PC-3 (cell line): ENCODE results near the gene TRMO.

ENCODE experiments used
- EZH2 ChIP-seq: fragments of 300-600 bp; sonication (generic); IDR thresholded peaks from one replicate; pipeline ENCODE4 v1.6.1; 2017; ENCODE audit warnings: antibody characterized with exemption, mild to moderate bottlenecking, low read length; ENCODE audit not compliant: unreplicated experiment
- TF ChIP-seq, protein P1 (sequence below): fragments of 300-600 bp; sonication (generic); conservative IDR thresholded peaks from 2 replicates; pipeline ENCODE4 v1.5.1; 2017; ENCODE audit warnings: antibody characterized with exemption, low read depth, mild to moderate bottlenecking, low read length

DNA sequence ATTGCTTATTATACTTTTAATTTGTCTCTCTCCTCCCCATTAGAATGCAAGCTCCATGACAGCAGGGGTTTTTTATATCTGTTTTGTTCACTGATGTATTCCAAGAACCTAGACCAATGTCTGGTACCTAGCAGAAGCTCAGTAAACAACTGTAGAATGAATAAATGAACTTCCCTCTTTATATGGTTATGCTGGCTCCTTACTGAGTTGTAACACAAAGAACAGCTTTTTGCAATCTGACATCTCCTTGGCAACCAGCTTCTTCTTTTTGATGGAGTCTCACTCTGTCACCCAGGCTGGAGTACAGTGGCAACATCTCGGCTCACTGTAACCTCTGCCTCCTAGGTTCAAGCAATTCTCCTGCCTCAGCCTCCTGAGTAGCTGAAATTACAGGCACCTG, 13.6 kb downstream of the TRMO start:
- no peak for TF ChIP-seq EZH2
- TF ChIP-seq, protein P1, sequence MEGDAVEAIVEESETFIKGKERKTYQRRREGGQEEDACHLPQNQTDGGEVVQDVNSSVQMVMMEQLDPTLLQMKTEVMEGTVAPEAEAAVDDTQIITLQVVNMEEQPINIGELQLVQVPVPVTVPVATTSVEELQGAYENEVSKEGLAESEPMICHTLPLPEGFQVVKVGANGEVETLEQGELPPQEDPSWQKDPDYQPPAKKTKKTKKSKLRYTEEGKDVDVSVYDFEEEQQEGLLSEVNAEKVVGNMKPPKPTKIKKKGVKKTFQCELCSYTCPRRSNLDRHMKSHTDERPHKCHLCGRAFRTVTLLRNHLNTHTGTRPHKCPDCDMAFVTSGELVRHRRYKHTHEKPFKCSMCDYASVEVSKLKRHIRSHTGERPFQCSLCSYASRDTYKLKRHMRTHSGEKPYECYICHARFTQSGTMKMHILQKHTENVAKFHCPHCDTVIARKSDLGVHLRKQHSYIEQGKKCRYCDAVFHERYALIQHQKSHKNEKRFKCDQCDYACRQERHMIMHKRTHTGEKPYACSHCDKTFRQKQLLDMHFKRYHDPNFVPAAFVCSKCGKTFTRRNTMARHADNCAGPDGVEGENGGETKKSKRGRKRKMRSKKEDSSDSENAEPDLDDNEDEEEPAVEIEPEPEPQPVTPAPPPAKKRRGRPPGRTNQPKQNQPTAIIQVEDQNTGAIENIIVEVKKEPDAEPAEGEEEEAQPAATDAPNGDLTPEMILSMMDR = no peak
